ENCODE measurements around the gene OR2F2. TPM values are rescaled to one million over a fixed set of nuclear protein-coding genes. Genes with fewer than 3 reads are reported as not detected.

OR2F2 gene
- polyA plus RNA-seq, 3 donors: not detected

DNA sequence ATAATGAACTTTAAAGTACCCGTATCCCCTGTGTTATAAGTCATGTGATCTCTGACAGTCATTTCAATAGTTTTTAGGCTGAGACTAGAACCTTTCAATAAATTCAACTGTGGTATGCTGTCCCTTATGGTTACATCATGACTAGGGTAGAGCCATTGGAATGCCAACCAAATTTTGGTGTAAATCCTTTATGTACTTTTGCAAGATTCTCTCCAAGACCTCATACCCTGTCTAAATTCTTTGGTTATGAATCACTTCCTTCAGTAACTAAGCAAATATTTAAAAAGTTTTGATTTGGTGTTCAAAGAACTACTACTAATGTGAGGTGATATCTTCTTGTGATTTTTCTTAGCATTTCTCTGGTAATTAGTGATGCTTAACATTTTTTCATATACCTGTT, 44.3 kb downstream of the OR2F2 start:
- Mint-ChIP-seq H3K9me3 (peaks cover 2 to 8% (median 4%) of the 10 kb centered on the region in 7 donors), H3K4me3 (no peak overlapping the region), H3K4me1 (no peaks in the 10 kb centered on the region), H3K27ac (no peak overlapping the region), H3K27me3 (ENCODE audit: low read depth in 3 of 3) (peaks cover 0 to 2% (median 0%) of the 10 kb centered on the region in 3 donors), H3K36me3 (no peaks in the 10 kb centered on the region)
- Histone ChIP-seq H3K27me3 (ENCODE audit: control insufficient read depth in 2 of 2, insufficient read depth in 2 of 2, low read length in 2 of 2) (no peaks in the 10 kb centered on the region), H3K36me3 (replicated peaks in 1 of 2; ENCODE audit: control insufficient read depth in 1 of 2, insufficient read depth in 2 of 2, low read length in 2 of 2) (no peaks in the 10 kb centered on the region), H3K4me1 (ENCODE audit: control insufficient read depth in 1 of 2, insufficient read depth in 2 of 2, low read length in 2 of 2) (no peaks in the 10 kb centered on the region), H3K4me2 (replicated peaks; ENCODE audit: extremely low read depth, low read length, poor library complexity, severe bottlenecking) (no peak overlapping the region), H2AFZ (ENCODE audit: insufficient read depth, low read depth, low read length, poor library complexity, severe bottlenecking) (no peak overlapping the region), H3K4me3 (replicated peaks in 1 of 3; ENCODE audit: low read depth in 2 of 3, low read length in 3 of 3) (no peak overlapping the region), H4K20me1 (ENCODE audit: insufficient read depth, low read length) (no peaks in the 10 kb centered on the region), H3K9me3 (replicated peaks in 1 of 2; ENCODE audit: control insufficient read depth in 1 of 2, insufficient read depth in 1 of 2, low read length in 2 of 2) (peaks cover 0 to 6% of the 10 kb centered on the region in 2 donors), H3K79me2 (ENCODE audit: insufficient read depth, low read length) (no peaks in the 10 kb centered on the region), H3K27ac (ENCODE audit: low read depth in 1 of 2, low read length in 2 of 2) (no peak overlapping the region), H3K9ac (ENCODE audit: insufficient read depth, low read length, poor library complexity, severe bottlenecking) (no peak overlapping the region)
- no CpG with 5 or more reads among the region's 1 CpG for WGBS (ENCODE audit: insufficient coverage)
- TF ChIP-seq, protein P1, sequence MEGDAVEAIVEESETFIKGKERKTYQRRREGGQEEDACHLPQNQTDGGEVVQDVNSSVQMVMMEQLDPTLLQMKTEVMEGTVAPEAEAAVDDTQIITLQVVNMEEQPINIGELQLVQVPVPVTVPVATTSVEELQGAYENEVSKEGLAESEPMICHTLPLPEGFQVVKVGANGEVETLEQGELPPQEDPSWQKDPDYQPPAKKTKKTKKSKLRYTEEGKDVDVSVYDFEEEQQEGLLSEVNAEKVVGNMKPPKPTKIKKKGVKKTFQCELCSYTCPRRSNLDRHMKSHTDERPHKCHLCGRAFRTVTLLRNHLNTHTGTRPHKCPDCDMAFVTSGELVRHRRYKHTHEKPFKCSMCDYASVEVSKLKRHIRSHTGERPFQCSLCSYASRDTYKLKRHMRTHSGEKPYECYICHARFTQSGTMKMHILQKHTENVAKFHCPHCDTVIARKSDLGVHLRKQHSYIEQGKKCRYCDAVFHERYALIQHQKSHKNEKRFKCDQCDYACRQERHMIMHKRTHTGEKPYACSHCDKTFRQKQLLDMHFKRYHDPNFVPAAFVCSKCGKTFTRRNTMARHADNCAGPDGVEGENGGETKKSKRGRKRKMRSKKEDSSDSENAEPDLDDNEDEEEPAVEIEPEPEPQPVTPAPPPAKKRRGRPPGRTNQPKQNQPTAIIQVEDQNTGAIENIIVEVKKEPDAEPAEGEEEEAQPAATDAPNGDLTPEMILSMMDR (IDR thresholded peaks at IDR 0.05): no peak
- intact Hi-C loops (cut with micrococcal nuclease): no loop called here
- DNase-seq: no peak

GRCh38 chr7:143979998-143980397, 45.0 kb downstream of the OR2F2 start:
- Histone ChIP-seq H2AFZ (ENCODE audit: insufficient read depth, low read depth, low read length, poor library complexity, severe bottlenecking) (no peak overlapping the region), H3K4me3 (replicated peaks in 1 of 3; ENCODE audit: low read depth in 2 of 3, low read length in 3 of 3) (no peak overlapping the region), H3K4me1 (ENCODE audit: control insufficient read depth in 1 of 2, insufficient read depth in 2 of 2, low read length in 2 of 2) (no peaks in the 10 kb centered on the region), H3K36me3 (replicated peaks in 1 of 2; ENCODE audit: control insufficient read depth in 1 of 2, insufficient read depth in 2 of 2, low read length in 2 of 2) (no peaks in the 10 kb centered on the region), H3K27me3 (ENCODE audit: control insufficient read depth in 2 of 2, insufficient read depth in 2 of 2, low read length in 2 of 2) (no peaks in the 10 kb centered on the region), H3K9ac (ENCODE audit: insufficient read depth, low read length, poor library complexity, severe bottlenecking) (no peak overlapping the region), H3K9me3 (replicated peaks in 1 of 2; ENCODE audit: control insufficient read depth in 1 of 2, insufficient read depth in 1 of 2, low read length in 2 of 2) (peaks cover 0 to 6% of the 10 kb centered on the region in 2 donors), H3K79me2 (ENCODE audit: insufficient read depth, low read length) (no peaks in the 10 kb centered on the region), H3K27ac (ENCODE audit: low read depth in 1 of 2, low read length in 2 of 2) (no peak overlapping the region), H4K20me1 (ENCODE audit: insufficient read depth, low read length) (no peaks in the 10 kb centered on the region), H3K4me2 (replicated peaks; ENCODE audit: extremely low read depth, low read length, poor library complexity, severe bottlenecking) (no peak overlapping the region)
- no peak overlapping the region for H3K4me3 Mint-ChIP-seq
- no peak for DNase-seq
- intact Hi-C loops (cut with micrococcal nuclease): no loop called here
- peaks cover 0 to 2% (median 0%) of the 10 kb centered on the region in 3 donors for H3K27me3 Mint-ChIP-seq (ENCODE audit: low read depth in 3 of 3)
- no peaks in the 10 kb centered on the region for H3K4me1 Mint-ChIP-seq
- WGBS (ENCODE audit: insufficient coverage): no CpG with 5 or more reads among the region's 2 CpGs
- no peaks in the 10 kb centered on the region for H3K36me3 Mint-ChIP-seq
- H3K27ac Mint-ChIP-seq: no peak overlapping the region
- peaks cover 2 to 9% (median 5%) of the 10 kb centered on the region in 7 donors for H3K9me3 Mint-ChIP-seq
- TF ChIP-seq, protein P1 (IDR thresholded peaks at IDR 0.05): no peak

Data from CD14-positive monocyte (primary cell).